LNCAP (cell line): ENCODE results near the gene ADCY9.

ENCODE experiments used
- TF ChIP-seq, protein P1 (sequence below): fragments of 450-650 bp; IDR thresholded peaks from 2 replicates; pipeline ENCODE4 v1.5.1; 2017; ENCODE audit warnings: mild to moderate bottlenecking

ADCY9 gene

DNA sequence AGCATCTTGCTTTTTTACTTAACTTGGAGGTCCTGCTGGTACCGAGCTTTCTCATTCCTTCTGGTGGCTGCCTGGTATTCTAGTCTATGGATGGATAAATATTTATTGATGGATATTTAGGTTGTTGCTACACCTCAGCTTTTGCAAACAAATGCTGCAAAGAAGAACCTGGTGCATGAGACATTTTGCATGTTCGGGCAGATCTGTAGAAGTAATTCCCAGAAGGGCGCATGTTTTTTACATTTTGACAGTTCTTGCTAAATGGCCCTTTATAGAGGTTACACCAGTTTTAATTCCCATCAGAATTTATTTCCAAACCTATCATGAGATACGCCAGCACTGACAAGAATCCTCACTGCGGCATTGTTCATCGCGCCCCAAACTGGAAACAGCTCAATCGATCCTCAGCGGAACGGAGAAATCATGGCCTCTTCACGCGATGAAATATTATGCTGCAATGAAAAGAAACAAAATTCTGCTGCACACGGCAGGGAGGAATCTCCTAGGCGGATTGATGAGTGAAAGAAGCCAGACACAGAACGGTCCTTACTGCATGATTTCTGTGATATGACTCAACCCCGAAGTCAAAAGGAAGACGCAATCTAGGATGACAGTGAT, 167.8 kb downstream of the ADCY9 start:
- TF ChIP-seq, protein P1, sequence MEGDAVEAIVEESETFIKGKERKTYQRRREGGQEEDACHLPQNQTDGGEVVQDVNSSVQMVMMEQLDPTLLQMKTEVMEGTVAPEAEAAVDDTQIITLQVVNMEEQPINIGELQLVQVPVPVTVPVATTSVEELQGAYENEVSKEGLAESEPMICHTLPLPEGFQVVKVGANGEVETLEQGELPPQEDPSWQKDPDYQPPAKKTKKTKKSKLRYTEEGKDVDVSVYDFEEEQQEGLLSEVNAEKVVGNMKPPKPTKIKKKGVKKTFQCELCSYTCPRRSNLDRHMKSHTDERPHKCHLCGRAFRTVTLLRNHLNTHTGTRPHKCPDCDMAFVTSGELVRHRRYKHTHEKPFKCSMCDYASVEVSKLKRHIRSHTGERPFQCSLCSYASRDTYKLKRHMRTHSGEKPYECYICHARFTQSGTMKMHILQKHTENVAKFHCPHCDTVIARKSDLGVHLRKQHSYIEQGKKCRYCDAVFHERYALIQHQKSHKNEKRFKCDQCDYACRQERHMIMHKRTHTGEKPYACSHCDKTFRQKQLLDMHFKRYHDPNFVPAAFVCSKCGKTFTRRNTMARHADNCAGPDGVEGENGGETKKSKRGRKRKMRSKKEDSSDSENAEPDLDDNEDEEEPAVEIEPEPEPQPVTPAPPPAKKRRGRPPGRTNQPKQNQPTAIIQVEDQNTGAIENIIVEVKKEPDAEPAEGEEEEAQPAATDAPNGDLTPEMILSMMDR: no peak

DNA sequence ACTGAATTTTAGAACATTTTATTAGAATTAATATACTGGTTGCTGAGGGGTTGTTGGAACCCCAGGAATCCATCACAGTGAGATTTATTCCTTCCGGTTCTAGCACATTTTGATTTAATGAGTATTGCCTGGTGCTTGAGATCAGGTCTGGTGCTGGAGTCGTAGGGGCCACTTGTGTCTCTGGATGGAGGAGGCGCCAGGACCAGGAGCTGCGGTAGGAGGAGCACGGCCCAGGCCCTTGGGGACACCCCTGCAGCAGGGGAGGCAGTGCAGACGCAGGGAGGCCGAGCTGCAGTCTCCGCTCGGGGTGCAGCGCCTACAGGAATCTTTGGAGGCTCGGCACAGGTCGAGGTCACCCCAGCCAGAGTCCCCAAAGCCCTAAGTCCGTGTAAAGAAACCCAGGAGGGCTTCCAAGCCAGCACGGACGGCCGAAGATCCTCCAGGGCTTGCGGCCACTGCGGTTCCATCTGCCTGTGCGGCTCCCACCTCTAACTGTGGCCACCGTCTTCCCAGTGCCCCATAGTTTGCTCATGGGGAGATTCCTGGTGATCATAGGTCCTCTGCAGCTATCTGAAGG, 169.6 kb downstream of the ADCY9 start:
- TF ChIP-seq, protein P1: no peak

DNA sequence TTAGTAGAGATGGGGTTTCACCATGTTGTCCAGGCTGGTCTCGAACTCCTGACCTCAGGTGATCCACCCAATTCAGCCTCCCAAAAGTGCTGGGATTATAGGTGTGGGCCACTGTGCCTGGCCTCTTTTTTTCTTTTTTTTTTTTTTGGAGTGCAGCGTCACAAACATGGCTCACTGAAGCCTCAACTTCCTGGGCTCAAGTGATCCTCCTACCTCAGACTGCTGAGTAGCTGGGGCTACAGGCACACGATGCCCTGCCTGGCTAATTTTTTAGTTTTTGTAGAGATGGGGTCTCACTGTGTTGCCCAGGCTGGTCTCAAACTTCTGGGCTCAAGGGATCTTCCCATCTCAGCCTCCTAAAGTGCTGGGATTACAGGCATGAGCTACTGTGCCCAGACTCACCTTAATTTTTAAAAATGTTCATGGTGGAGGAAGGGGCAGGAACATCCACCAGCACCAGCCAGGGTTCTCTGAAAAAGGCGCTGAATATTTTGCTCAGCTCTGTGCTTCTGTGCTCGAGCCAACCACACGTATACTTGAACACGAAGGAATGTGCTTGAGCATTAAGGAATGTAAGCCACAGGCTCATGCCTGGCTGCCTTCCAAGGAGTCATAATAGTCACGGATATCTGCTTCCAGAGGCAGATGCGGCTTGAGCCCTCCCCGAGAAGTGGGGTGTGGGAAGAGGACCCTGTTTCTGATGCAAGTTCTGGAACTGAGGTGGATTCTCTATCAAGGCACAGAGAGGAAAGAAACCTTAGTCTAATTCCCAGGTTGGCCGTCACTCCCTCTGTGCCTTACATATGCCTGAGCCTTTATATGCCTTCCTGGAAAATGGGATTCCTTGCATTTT, 170.3 kb downstream of the ADCY9 start:
- TF ChIP-seq, protein P1: no peak

DNA sequence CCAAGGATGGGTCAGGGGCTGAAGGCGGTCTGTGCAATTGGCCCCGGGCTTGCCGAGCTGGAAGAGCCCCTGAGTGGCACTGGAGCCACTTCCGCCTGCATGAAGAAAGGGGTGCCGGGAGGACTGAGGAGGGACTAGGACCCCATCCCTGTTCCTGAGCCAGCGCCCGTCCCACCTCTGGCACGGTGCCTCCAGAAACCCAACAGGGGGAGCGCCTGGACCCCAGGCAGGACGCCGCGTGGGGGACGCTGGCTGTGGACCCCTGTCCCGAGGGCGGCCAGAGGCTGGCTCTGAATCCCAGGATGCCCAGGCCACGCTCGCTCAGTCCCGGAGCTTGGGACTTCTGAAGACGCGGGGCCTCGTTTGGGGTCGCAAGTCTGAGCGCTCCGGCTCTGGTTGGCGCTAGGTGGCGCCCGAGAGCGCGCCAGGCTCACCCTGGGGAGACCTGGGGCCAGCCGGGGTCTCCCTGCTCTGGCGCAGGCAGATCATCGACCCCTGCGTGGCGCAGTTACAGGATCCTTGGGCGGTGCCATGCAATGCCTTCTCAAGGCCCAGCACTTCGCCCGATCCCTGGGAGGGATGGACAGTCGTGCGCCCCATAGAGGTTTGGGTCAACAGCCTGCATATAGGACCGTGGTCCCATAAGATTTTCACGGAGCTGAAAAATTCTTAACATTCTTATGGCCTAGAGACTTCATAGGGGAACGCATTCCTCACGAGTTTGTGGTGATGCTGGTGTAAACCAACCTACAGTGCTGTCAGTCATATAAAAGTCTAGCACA, 177.2 kb downstream of the ADCY9 start:
- TF ChIP-seq, protein P1: peak; percentile 99

DNA sequence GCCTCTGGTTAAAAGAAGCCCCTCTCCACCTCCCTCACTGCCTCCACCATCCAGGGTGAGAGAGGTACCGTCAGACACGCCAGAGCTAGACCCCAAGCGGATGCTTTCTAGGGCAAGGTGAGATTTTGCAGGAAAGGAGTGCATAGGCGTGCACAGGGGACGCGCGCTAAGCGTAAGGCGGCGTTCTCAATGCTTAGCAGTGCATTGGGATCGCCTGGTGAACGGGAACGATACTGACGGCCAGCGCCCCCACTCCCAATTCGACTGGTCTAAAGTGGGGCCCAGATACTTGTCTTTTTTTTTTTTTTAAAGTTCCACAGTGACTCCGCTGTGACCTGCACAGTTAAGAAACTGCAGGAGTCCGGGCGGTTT, 177.8 kb downstream of the ADCY9 start:
- TF ChIP-seq, protein P1: no peak

DNA sequence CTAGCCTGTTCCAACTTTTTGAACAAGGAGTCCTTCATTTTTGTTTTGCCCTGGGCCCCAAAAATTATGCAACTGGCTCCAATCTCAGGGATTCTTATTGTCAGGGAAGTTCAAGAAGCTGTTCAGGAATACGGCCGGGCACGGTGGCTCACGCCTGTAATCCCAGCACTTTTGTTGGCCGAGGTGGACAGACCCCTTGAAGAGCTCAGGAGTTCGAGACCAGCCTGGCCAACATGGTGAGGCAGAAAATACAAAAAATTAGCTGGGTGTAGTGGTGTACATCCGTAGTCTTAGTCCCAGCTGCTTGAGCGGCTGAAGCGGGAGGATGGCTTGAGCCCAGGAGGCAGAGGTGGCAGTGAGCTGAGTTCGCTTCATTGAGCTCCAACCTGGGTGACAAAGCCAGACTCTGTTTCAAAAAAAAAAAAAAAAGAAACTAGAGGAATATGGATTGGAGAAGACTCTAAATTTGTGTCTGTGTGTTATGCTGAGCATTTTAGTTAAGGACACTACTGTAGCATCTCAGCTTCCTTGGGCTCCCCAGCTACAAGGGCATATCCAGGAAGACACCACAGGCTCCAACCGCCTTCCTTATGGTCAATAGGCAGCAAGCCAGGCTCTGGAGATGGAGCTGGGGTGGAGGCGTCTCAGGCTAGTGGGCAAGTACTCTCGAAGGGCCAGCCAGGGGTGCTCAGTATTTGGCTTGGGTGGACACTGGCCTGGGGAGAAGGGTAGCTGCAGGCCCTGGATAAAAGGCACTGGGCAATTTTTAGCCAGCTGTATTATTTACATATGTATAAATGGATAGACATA, 179.0 kb downstream of the ADCY9 start:
- TF ChIP-seq, protein P1: no peak
